GM19467 (cell line): ENCODE measurements around the gene MAT1A.
"Not testable (repeated sequence)": the region's sequence is repeated elsewhere in the genome, so short reads cannot be mapped to it uniquely, and the experiment has no call there.

Experiments
- ATAC-seq: cut with Tn5 transposase; IDR thresholded peaks from one replicate; pipeline ENCODE4 v1.9.1; 2021; ENCODE audit warnings: mild to moderate bottlenecking, moderate library complexity; ENCODE audit not compliant: unreplicated experiment

The MAT1A gene

DNA sequence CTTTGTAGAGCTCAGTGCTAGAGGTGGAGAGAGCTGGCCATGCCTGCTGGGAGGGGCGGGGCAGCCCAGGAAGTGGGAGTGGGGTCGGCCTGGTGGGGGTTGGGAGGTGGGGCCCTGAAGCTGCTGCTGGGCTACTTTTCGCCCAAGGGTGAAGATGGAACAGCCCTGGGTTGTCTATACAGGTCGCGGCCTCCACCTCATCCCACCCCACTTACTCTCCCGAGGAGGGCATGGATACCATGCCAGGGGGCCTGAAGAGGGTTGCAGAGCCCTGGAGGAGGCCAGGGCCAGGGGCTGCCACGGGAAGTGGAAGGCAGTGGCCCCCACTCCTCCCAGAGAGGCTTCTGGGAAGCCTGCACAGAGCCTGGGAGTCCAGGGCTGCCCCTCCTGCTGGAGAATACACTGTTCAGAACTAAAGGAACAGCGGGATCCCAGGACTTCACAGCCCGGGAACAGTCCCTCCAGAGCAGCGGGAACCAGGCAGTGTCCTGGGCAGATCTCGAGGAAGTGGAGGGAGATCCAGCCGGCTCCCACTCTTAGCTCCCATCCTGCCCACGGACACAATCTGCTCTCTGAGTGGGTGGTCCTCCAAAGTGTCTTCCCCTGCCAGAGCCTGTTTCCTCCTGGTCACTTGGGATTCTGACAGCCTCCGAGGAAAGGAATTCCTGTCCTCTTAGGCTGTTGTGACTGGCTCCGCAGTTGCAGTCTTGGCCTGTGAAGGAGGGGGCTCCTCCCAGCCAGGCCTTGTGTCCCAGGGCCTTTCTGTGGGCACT lies 23.5 kb downstream of the MAT1A start:
- ATAC-seq: no peak

GRCh38 chr10:80264081-80265056 lies 25.1 kb downstream of the MAT1A start:
- ATAC-seq: no peak

- no peak for ATAC-seq
These were observed 28.0 kb downstream of the MAT1A start for GRCh38 chr10:80261316-80262030.

GRCh38 chr10:80260295-80261243 lies 28.9 kb downstream of the MAT1A start:
- ATAC-seq: no peak

GRCh38 chr10:80259405-80259871 lies 30.0 kb downstream of the MAT1A start:
- ATAC-seq: no peak

- ATAC-seq: not testable (repeated sequence)
These were observed 32.7 kb downstream of the MAT1A start for GRCh38 chr10:80256798-80257197.

- ATAC-seq: not testable (repeated sequence)
These were observed 34.7 kb downstream of the MAT1A start for GRCh38 chr10:80254726-80255125.

DNA sequence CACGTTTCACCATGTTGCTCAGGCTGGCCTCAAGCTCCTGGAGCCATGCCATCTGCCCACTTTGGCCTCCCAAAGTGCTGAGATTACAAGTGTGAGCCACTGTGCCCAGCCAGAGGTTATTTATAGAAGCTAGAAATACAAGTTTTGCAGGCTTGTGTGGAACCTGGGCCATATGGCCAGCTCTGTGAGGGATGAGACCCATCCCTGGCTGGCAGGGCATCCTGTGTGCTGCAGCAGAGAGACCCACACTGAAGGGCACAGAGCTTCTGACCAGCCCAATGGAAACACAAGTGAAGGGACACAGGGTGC lies 35.5 kb downstream of the MAT1A start:
- ATAC-seq: not testable (repeated sequence)

DNA sequence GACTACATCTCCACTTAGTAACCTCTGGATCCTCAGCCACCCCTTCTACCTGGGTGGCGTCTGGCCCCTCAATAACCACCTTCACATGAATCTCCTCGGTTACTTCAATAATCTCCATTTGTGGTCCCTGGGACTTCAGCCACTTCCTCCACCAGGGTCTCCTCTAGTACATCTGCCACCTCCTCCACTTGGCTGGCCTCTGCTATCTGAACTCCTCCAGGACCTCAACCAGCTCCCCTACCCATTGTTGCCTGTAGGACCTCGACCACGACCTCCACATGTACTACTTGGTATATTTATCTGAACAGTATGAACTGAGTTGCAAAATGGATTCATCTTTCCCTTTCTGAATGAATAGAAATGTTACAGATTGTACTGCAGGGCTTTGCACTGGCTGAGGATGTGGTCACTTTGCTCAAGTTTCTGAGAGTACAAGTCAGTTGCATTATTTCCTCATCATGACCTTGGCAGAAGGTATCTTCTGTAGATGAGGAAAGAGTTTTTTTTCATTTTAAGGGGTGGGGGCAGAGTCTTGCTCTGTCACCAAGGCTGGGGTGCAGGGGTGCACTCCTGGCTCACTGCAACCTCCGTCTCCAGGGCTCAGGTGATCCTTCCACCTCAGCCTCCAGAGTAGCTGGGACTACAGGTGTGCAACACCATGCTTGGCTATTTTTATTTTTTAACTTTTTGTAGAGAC lies 36.0 kb downstream of the MAT1A start:
- ATAC-seq: peak; percentile 74

DNA sequence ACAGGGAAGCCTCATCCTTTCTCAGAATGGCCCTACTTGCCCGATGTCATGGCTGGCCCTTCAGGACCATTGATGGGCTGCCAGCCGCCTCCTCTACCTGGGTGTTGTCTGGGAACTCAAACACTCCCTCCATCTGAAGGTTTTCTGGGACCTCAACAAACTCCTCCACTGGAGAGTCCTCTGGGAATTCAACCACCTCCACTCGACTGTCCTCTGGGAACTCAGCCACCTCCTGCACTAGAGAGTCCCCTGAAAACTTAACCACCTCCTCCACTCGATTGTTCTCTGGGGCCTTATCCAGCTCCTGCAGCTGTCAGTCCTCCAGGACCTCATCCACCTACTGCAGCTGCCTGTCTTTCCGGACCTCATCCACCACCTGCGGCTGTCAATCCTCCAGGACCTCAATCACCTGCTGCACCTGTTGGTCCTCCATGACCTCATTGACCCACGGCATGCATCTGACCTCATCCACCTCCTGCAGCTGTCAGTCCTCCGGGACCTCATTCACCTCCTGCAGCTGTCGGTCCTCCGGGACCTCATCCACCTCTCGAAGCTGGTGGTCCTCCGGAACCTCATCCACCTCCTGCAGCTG lies 37.1 kb downstream of the MAT1A start:
- no peak for ATAC-seq

GRCh38 chr10:80251703-80252280 lies 37.7 kb downstream of the MAT1A start:
- ATAC-seq: not testable (repeated sequence)

- not testable (repeated sequence) for ATAC-seq
These were observed 39.1 kb downstream of the MAT1A start for GRCh38 chr10:80250399-80250798.

DNA sequence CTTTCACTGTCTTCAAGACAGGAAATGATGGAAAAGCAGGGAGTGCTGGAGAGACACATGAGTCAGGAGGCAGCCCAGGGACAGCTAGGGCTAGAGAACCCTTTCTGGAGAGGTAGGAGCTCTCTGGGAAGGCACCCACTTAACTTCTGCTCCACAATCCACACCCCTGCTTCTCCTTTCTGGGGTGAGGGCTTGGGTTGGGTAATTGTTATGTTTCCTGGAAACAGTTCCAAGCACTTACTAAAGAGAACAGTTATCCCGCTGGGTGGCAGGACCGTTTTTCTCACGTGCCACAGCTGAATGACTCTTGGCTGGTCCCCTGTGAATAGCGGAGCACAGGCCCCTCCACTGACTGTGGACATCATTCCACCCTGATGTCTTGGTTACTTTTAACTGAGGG lies 39.6 kb downstream of the MAT1A start:
- ATAC-seq: not testable (repeated sequence)

DNA sequence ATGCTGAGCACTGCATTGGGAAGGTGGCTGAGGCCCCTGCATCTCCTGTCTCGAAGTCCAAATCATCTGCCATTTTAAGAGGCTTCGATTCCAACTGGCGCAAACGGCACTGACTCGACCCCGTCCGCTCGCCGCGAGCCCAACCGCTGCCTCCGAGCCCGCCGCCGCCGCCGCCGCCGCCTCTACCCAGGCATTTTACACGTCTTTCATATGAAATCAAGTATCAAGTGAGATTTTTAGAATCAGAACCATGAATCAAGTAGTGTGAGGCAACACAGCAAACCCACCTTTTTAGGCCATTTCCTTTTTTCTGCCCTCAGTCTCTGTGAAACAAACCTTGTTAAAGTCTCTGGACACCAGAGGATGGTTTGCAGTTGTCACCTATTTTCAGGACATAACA lies 41.8 kb downstream of the MAT1A start:
- ATAC-seq: not testable (repeated sequence)

DNA sequence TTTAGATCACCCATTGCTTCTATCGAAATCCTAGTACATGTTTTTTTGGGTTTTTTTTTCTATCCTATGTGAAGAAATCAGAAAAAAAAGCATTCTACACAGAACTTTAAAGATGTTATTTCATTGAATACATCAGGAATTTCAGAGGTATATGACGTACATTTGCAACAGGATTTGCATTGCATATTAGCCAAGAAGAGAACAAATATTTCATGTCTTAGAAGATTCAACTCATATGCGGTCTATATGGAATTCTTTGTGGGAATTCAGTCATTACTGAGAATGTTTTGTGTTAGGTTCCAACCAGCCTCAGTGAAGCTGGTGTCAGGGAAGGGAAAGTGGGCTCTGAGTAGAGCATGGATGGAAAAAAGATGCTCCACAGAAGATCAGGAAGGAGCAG lies 45.1 kb downstream of the MAT1A start:
- not testable (repeated sequence) for ATAC-seq

DNA sequence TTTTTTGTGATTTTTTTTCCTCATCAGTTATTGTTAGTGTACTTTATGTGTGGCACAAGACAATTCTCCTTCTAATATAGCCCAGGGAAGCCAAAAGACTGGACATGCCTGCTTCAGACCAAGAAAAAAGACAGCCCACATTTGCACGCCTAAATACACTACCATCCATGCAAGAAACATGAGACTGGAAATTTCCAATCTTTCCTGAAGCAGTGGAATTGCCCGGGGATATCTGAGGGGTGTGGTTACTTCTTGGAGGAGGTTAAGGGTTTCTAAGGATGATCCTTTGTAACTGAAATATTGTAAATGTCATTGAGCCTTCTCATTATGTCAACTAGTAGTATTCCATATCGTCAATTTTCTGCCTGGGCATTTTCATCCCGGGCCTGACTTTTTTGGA lies 47.1 kb downstream of the MAT1A start:
- not testable (repeated sequence) for ATAC-seq

GRCh38 chr10:80236457-80236856 lies 53.0 kb downstream of the MAT1A start:
- not testable (repeated sequence) for ATAC-seq

DNA sequence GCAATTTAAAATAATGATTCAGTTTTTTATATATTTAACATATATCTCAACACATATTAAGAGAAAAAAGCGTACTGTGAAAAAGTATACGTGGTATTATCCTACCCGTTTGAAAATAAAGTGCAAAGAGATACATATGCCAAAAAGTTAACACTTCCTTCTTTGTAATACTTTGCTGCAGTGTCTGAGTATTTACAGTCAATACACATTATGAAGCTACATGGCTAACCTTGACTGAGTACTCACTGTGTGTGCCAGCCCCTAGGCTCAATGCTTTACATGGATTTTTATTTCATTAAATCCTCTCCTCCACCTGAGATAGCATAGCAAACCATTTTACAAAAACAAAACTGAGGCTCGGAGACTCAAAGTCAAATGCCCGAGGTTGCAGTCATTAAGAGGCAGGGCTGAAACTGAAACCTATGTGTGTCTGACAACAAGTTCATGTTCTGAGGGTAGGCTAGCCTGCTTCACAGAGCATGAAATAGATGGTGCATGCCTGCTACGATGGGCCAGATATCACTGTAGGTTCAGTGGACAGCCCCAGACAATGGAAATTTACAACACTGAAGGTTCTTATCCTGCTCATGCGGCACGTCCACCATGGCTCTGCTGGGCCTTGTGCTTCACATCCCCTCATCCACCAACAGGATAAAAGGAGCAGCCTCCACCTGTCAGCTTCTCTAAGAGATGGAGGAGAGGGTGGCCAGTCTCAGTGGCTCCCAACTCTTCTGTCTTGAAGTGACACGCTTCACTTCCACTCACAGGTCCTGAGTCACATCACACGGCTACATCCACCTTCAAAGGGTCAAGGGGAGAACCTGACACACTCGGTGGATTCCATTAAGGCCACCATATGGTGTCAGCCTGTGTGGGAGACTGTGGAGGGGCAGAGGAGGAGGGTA lies 54.9 kb downstream of the MAT1A start:
- ATAC-seq: peak; percentile 100
